ENCODE results near the gene GPATCH1. TPM values are rescaled to one million over a fixed set of nuclear protein-coding genes. Genes with fewer than 3 reads are reported as not detected.

GPATCH1 gene
- total and polyA plus RNA-seq, 9 of the 15 experiments (the other 6 are each of a cell fraction or from before 2014, with no cell fraction given), result 3.7 to 9.7 (median 7.7) TPM

- TF ChIP-seq E2F6 (IDR thresholded peaks at IDR 0.05; ENCODE audit: borderline replicate concordance in 1 of 2, extremely low read depth in 1 of 2, insufficient read depth in 1 of 2, insufficient read length in 1 of 2, low read depth in 1 of 2, low read length in 1 of 2, poor library complexity in 1 of 2, severe bottlenecking in 1 of 2), result peak; percentile 4 to 56
- no peak for TF ChIP-seq ZNF655 (CRISPR knock-in tag; IDR thresholded peaks at IDR 0.05)
- TF ChIP-seq CBX1 (IDR thresholded peaks at IDR 0.05; ENCODE audit: low read depth), result no peak
- no peak for TF ChIP-seq MAX (CRISPR knock-in tag; IDR thresholded peaks at IDR 0.05)
- TF ChIP-seq NFIC (IDR thresholded peaks at IDR 0.05), result no peak
- TF ChIP-seq GATAD2A (IDR thresholded peaks at IDR 0.05), result no peak; the same call in 1 of the 2 replicates
- no peak for TF ChIP-seq DEAF1 (CRISPR knock-in tag; IDR thresholded peaks at IDR 0.05)
- no peak for TF ChIP-seq KHSRP (IDR thresholded peaks at IDR 0.05)
- no peak for TF ChIP-seq PHB (CRISPR knock-in tag; IDR thresholded peaks at IDR 0.05)
- no peak for TF ChIP-seq TAL1 (IDR thresholded peaks at IDR 0.05)
- no peak for TF ChIP-seq CHD7 (IDR thresholded peaks at IDR 0.05; ENCODE audit: low read depth, low read length)
Measured at GRCh38 chr19:33177417-33177979, 96.5 kb downstream of the GPATCH1 start (continued).

All from K562 (cell line).